ENCODE results near the gene JARID2.

- TF ChIP-seq CTCF (IDR thresholded peaks at IDR 0.05; ENCODE audit: low read length) (no peak), EZH2 (IDR thresholded peaks at IDR 0.05; ENCODE audit: borderline replicate concordance, low read length) (no peak)
Measured at GRCh38 chr6:15380351-15380750, 134.5 kb downstream of the JARID2 start.

Measured in OCI-LY1 (cell line).